ENCODE data around the gene TMEM185B.
"Not testable (repeated sequence)": the region's sequence is repeated elsewhere in the genome, so short reads cannot be mapped to it uniquely, and the experiment has no call there.

Gene TMEM185B

DNA sequence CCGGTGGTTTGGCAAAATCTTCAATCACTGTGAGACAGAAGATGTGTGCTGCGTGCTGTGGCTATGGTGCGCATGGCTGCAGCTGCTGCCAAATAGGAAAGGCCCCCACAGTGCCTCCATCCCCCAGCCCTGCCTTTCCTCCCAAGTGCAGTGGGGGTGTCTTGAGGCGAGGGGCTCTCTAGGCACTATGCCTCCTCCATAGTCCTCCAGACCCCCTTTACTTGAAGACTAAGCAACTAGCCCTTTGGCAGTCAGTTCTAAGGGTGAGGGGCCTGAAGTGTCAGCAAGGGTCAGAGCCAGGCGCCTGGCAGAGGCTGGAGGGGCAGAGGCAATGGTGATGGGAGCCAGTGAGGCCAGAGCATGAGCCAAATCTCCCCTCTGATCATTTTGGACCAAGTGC, 13.6 kb upstream of the TMEM185B start:
- no peak for DNase-seq (ENCODE audit: low read depth in 1 of 2, low spot score in 1 of 2)
- H3K27me3 ChIP-seq (ENCODE audit: insufficient read depth, poor library complexity, severe bottlenecking) = no peaks in the 10 kb centered on the region
- H3K27ac ChIP-seq (replicated peaks) = no peak overlapping the region
- TF ChIP-seq GABPA (IDR thresholded peaks at IDR 0.05; ENCODE audit: low read depth) = no peak
- TF ChIP-seq, protein P1, sequence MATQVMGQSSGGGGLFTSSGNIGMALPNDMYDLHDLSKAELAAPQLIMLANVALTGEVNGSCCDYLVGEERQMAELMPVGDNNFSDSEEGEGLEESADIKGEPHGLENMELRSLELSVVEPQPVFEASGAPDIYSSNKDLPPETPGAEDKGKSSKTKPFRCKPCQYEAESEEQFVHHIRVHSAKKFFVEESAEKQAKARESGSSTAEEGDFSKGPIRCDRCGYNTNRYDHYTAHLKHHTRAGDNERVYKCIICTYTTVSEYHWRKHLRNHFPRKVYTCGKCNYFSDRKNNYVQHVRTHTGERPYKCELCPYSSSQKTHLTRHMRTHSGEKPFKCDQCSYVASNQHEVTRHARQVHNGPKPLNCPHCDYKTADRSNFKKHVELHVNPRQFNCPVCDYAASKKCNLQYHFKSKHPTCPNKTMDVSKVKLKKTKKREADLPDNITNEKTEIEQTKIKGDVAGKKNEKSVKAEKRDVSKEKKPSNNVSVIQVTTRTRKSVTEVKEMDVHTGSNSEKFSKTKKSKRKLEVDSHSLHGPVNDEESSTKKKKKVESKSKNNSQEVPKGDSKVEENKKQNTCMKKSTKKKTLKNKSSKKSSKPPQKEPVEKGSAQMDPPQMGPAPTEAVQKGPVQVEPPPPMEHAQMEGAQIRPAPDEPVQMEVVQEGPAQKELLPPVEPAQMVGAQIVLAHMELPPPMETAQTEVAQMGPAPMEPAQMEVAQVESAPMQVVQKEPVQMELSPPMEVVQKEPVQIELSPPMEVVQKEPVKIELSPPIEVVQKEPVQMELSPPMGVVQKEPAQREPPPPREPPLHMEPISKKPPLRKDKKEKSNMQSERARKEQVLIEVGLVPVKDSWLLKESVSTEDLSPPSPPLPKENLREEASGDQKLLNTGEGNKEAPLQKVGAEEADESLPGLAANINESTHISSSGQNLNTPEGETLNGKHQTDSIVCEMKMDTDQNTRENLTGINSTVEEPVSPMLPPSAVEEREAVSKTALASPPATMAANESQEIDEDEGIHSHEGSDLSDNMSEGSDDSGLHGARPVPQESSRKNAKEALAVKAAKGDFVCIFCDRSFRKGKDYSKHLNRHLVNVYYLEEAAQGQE (IDR thresholded peaks at IDR 0.05; ENCODE audit: insufficient replicate concordance, low read depth) = no peak
- TF ChIP-seq, protein P2, sequence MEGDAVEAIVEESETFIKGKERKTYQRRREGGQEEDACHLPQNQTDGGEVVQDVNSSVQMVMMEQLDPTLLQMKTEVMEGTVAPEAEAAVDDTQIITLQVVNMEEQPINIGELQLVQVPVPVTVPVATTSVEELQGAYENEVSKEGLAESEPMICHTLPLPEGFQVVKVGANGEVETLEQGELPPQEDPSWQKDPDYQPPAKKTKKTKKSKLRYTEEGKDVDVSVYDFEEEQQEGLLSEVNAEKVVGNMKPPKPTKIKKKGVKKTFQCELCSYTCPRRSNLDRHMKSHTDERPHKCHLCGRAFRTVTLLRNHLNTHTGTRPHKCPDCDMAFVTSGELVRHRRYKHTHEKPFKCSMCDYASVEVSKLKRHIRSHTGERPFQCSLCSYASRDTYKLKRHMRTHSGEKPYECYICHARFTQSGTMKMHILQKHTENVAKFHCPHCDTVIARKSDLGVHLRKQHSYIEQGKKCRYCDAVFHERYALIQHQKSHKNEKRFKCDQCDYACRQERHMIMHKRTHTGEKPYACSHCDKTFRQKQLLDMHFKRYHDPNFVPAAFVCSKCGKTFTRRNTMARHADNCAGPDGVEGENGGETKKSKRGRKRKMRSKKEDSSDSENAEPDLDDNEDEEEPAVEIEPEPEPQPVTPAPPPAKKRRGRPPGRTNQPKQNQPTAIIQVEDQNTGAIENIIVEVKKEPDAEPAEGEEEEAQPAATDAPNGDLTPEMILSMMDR (IDR thresholded peaks at IDR 0.05; ENCODE audit: insufficient read depth, low read length) = no peak
- TF ChIP-seq SPI1 (IDR thresholded peaks at IDR 0.05; ENCODE audit: borderline replicate concordance, low read depth) = no peak
- TF ChIP-seq POLR2AphosphoS5 (IDR thresholded peaks at IDR 0.05; ENCODE audit: low read depth) = no peak
- no peak overlapping the region for H3K4me3 ChIP-seq (replicated peaks; ENCODE audit: insufficient read depth, low read length)

- Histone ChIP-seq H3K27ac (replicated peaks) (no peak overlapping the region), H3K4me3 (replicated peaks; ENCODE audit: insufficient read depth, low read length) (no peak overlapping the region), H3K27me3 (ENCODE audit: insufficient read depth, poor library complexity, severe bottlenecking) (no peaks in the 10 kb centered on the region)
- DNase-seq (ENCODE audit: low read depth in 1 of 2, low spot score in 1 of 2) = no peak
- no peak for TF ChIP-seq GABPA (IDR thresholded peaks at IDR 0.05; ENCODE audit: low read depth)
- TF ChIP-seq, protein P1 (IDR thresholded peaks at IDR 0.05; ENCODE audit: insufficient replicate concordance, low read depth) = no peak
- TF ChIP-seq SPI1 (IDR thresholded peaks at IDR 0.05; ENCODE audit: borderline replicate concordance, low read depth) = no peak
- TF ChIP-seq, protein P2 (IDR thresholded peaks at IDR 0.05; ENCODE audit: insufficient read depth, low read length) = no peak
- no peak for TF ChIP-seq POLR2AphosphoS5 (IDR thresholded peaks at IDR 0.05; ENCODE audit: low read depth)
Observed at GRCh38 chr2:120236316-120236715, 13.1 kb upstream of the TMEM185B start.

DNA sequence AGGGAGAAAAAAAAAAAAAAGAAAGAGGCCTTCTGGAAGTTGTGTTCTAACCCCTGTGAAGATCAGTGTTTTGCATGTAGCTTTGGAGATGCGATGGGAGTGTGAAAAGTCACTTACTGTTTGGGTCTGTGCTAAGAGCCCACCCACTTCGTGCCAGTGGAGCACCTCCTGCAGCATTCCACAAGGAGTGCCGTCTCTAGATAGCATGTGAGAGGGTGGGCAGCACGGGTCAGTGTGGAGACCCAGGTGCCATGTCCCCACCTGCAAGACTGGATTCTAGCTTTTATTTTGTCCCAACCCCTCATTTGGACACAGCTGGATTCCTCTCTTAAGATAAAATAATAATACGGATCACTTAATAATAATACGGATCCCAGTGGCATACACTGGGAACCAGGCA, 12.5 kb upstream of the TMEM185B start:
- TF ChIP-seq, protein P1 (IDR thresholded peaks at IDR 0.05; ENCODE audit: insufficient replicate concordance, low read depth) = no peak
- TF ChIP-seq SPI1 (IDR thresholded peaks at IDR 0.05; ENCODE audit: borderline replicate concordance, low read depth) (no peak), GABPA (IDR thresholded peaks at IDR 0.05; ENCODE audit: low read depth) (no peak), POLR2AphosphoS5 (IDR thresholded peaks at IDR 0.05; ENCODE audit: low read depth) (no peak)
- TF ChIP-seq, protein P2 (IDR thresholded peaks at IDR 0.05; ENCODE audit: insufficient read depth, low read length) = no peak
- Histone ChIP-seq H3K27ac (replicated peaks) (no peak overlapping the region), H3K4me3 (replicated peaks; ENCODE audit: insufficient read depth, low read length) (no peak overlapping the region), H3K27me3 (ENCODE audit: insufficient read depth, poor library complexity, severe bottlenecking) (no peaks in the 10 kb centered on the region)
- no peak for DNase-seq (ENCODE audit: low read depth in 1 of 2, low spot score in 1 of 2)

DNA sequence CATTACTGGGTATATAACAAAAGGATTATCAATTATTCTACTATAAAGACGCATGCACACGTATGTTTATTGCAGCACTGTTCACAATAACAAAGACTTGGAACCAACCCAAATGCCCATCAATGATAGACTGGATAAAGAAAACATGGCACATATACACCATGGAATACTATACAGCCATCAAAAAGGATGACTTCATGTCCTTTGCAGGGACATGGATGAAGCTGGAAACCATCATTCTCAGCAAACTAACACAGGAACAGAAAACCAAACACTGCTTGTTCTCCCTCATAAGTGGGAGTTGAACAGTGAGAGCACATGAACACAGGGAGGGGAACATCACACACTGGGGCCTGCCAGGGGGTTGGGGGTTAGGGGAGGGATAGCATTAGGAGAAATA, 12.0 kb upstream of the TMEM185B start:
- not testable (repeated sequence) for H3K27me3 ChIP-seq (ENCODE audit: insufficient read depth, poor library complexity, severe bottlenecking); H3K4me3 ChIP-seq (replicated peaks; ENCODE audit: insufficient read depth, low read length); H3K27ac ChIP-seq (replicated peaks); DNase-seq (ENCODE audit: low read depth in 1 of 2, low spot score in 1 of 2)

Data from HL-60 (cell line).